Activated gamma-delta T cell treated with anti-CD3 and anti-CD28 coated beads, Interleukin-2, amount 50 U/mL, for 16 hours (primary cell): Measurements from ENCODE around the gene OR6K3.

Source experiments
- DNase-seq: peaks from one replicate; pipeline ENCODE4 v3.0.0-alpha.2; 2020; ENCODE audit warnings: low read depth

OR6K3 gene

DNA sequence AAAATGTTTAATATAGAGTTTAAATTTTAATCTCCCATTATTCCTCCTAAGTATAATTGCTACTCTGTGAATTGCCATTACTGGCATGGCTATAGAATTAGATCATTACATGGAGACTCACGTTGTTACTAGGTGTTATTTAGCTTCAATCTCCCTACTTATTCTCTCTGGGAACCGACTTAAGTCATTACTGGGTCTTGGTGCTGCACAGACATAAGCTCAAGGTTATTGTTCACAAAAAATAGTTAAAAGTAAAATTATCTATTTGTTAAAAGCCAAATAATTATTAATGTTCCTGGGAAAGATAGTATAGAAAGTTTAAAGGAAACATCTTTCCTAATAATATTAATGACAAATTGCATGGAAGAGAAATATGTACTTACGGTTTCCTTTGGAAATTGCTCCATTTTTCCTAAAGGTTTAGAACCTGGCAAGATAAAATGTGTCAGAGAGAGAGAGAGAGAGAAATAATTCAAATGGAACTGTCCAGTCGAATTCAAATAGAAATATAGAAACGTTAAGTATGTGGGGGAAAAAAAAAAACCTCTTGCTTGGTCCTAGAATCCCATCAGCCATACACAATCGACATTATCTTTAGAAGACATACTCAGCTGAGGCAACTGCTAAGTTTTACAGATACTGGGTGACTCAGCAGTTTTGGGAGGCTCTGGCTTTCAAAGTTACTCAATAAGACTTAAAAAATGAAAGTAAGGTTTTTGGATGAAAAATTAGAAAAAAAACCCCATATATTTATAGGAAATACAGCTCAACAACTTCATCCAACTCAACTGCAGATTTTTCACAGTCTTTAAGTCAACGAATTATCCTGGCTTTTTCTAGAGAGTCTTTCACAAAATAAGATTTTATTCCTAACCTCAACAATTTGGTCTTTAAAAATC is 34.2 kb downstream of the OR6K3 start, which contains the start of gene SPTA1:
TSS of gene SPTA1 (minus strand) at position 605 of the 899 bp plus-strand sequence. CDS start at position 407, 198 bp downstream.
- no peak for DNase-seq

DNA sequence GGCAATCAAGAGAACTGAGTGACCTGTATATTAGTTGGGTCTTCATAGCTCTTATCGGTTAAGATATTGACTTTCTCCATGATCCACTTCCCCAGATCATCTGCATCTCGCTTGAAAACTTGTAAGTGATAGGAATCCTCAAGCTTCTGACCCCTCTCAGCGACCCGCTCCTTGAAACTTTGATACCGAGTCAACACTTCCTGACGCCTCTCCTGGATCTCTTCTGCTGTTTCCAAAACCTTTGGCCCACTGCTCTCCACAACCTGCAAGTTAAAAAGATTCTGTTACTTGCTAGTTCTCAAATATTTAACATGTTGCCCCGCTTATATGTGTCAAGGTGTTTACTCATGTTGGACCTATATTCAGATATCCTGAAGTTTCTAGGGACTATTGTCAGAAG is 35.4 kb downstream of the OR6K3 start:
- DNase-seq: no peak

DNA sequence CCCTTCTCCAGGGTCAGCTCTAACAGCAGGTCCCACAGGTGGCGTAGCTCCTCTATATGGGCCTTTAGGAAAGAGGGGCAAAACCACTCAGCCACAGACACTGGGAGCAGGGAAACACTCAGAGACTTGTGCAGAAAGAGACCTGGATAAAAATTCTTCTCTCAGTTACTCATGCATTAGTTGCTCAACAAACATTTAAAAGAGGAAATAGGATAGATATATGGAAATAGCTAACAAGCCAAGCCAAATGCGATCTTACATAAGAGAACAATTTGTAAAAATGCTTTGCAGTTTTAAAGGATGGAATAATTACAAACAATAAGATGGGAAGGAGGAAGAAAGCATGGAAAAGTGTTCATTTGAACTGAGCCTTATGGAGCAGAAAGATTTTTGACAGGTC is 38.9 kb downstream of the OR6K3 start:
- DNase-seq: no peak

DNA sequence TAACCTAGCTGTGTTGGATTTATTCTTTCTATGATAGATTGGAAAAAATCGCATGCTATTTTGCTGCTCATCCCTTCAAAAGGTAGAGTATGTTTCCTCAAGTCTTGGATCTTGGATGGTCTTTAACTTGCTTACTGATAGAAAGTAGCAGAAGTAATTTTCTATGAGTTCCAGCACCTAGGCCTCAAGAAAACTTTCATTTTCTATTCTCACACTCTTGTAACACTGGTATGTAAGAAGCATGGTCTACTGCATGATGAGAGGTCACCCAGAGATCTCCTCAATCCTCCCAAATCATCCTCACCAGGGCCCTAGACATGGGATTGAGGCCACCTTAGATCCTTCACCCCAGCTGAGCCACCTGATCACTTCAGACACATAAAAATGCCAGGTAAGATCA is 41.2 kb downstream of the OR6K3 start:
- no peak for DNase-seq

DNA sequence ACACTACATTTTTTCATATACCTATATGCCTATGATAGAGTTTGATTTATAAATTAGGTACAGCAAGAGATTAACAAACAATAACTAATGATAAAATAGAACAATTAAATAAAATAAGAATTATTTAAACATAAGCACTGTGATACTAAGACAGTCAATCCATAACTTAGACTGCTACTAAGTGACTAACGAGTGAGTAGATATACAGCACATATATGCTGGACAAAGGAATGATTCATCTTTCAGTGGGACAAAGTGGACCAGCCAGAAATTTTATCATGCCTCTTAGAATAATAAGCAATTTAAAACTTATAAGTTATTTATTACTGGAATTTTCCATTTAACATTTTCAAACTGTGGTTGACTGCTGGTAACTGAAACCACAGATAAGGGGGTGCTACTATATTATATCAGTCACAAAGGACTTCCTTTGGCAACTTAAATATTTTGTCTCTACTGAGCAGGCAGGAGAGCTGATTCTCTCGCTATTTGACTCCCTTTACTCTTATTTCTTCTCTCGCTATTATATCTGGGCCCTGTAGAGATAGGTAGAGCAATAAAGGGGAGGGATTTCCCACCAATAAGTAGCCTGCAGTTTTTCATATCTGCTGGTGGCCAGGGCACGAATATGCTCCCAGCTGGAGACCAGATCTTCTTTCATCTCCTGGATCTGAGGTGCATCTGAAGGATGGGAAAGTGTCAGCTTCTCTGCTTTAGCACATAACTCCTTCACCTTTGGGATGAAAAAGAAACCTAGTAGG is 44.8 kb downstream of the OR6K3 start:
- no peak for DNase-seq

DNA sequence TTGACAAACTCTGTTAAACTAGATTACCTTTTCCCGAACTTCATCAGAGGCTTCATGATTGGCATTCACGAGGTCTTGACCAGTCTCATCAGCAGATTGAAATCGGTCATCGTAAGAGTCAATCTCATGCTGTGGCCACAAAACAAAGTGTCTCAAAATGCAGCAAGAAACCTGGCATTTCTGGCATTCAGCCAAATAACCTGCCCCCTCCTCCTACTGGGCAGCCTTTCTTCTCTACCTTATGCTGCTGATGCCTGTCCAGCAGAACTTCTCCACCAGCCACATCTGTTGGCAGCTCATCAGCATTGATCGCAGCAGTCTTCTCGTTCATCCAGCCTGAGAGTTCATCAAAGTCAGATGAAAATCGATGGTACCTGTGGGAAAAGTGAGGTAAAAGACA is 46.2 kb downstream of the OR6K3 start:
- DNase-seq: no peak
